K562 (cell line): Measurements from ENCODE around the gene GAA. TPM values are rescaled to one million over a fixed set of nuclear protein-coding genes. Genes with fewer than 3 reads are reported as not detected.

Source experiments
- CBFA2T2 ChIP-seq: fragments of 450-650 bp; conservative IDR thresholded peaks from 2 replicates; pipeline ENCODE4 v1.6.1; 2017; ENCODE audit warnings: mild to moderate bottlenecking
- CBFB ChIP-seq: sonication (generic); formaldehyde crosslinking; IDR thresholded peaks from 2 replicates; pipeline ENCODE4 v1.4.0; 2020; ENCODE audit warnings: mild to moderate bottlenecking, missing genetic modification reagents
- CBX2 ChIP-seq: fragments of 200-600 bp; sonication (generic); IDR thresholded peaks from one replicate; pipeline ENCODE4 v1.6.1; 2012; ENCODE audit warnings: mild to moderate bottlenecking, low read length, inconsistent platforms; ENCODE audit not compliant: insufficient read depth, poor library complexity, severe bottlenecking
- CEBPG ChIP-seq, 3 experiments: fragments of 200-800 bp in 1 of 3; sonication (Bioruptor generic) in 1 of 3; sonication (generic) in 1 of 3; formaldehyde crosslinking in 1 of 3; IDR thresholded peaks in 2 of 3; conservative IDR thresholded peaks in 1 of 3; 2 replicates each; pipeline versions ENCODE4 v1.6.1 to v1.8.0; 2016 to 2022; ENCODE audit warnings: missing compliant biosample characterization in 2 of 3, missing genetic modification characterization in 2 of 3, mild to moderate bottlenecking in 1 of 3, missing genetic modification reagents in 1 of 3
- CREM ChIP-seq: IDR thresholded peaks from 2 replicates; pipeline ENCODE4 v1.6.1; 2014; ENCODE audit warnings: antibody characterized with exemption, low read depth
- DPF2 ChIP-seq: fragments of 450-650 bp; IDR thresholded peaks from 2 replicates; pipeline ENCODE4 v1.6.1; 2016
- EWSR1 ChIP-seq: fragments of 450-650 bp; IDR thresholded peaks from 2 replicates; pipeline ENCODE4 v1.6.1; 2018; ENCODE audit warnings: borderline replicate concordance, mild to moderate bottlenecking, low read depth, moderate library complexity; ENCODE audit not compliant: partially characterized antibody
- EZH2 ChIP-seq: IDR thresholded peaks from 2 replicates; pipeline ENCODE4 v1.6.1; 2012; ENCODE audit warnings: low read depth, mild to moderate bottlenecking, inconsistent platforms, low read length, borderline replicate concordance
- GABPB1 ChIP-seq: sonication (generic); formaldehyde crosslinking; IDR thresholded peaks from 2 replicates; pipeline ENCODE4 v1.8.0; 2022; ENCODE audit warnings: mild to moderate bottlenecking, missing genetic modification reagents
- HSF4 ChIP-seq: fragments of 250-450 bp; sonication (Bioruptor Pico); IDR thresholded peaks from 2 replicates; pipeline ENCODE4 v2.1.2; 2022; ENCODE audit warnings: mild to moderate bottlenecking, moderate library complexity, borderline replicate concordance
- KDM1A ChIP-seq, 2 experiments: fragments of 450-650 bp; IDR thresholded peaks; 2 replicates each; pipeline ENCODE4 v1.6.1; 2016; ENCODE audit warnings: mild to moderate bottlenecking in 2 of 2
- LEF1 ChIP-seq: fragments of 450-650 bp; IDR thresholded peaks from 2 replicates; pipeline ENCODE4 v1.6.1; 2016; ENCODE audit warnings: mild to moderate bottlenecking
- MTF1 ChIP-seq: fragments of 250-450 bp; sonication (Bioruptor Pico); IDR thresholded peaks from 2 replicates; pipeline ENCODE4 v1.9.0; 2021; ENCODE audit warnings: moderate library complexity, mild to moderate bottlenecking, inconsistent platforms, borderline replicate concordance
- PHF20 ChIP-seq: fragments of 450-650 bp; IDR thresholded peaks from 2 replicates; pipeline ENCODE4 v1.6.1; 2018; ENCODE audit not compliant: partially characterized antibody
- POLR2A ChIP-seq: fragments of 450-650 bp; conservative IDR thresholded peaks from 2 replicates; pipeline ENCODE4 v1.6.1; 2016
- SAFB ChIP-seq: fragments of 200-400 bp; formaldehyde crosslinking; IDR thresholded peaks from 2 replicates; pipeline ENCODE4 v1.6.1; 2017; ENCODE audit warnings: low read depth, low read length, borderline replicate concordance
- SMARCC2 ChIP-seq: fragments of 450-650 bp; IDR thresholded peaks from 2 replicates; pipeline ENCODE4 v1.6.1; 2017; ENCODE audit warnings: antibody characterized with exemption, moderate library complexity, mild to moderate bottlenecking, low read depth
- STAG1 ChIP-seq: sonication (generic); formaldehyde crosslinking; IDR thresholded peaks from 2 replicates; pipeline ENCODE4 v1.5.0; 2020; ENCODE audit warnings: missing genetic modification reagents, borderline replicate concordance
- ZFP30 ChIP-seq: fragments of 250-450 bp; sonication (Bioruptor Pico); IDR thresholded peaks from 2 replicates; pipeline ENCODE4 v1.8.0; 2022; ENCODE audit warnings: moderate library complexity, mild to moderate bottlenecking, inconsistent platforms, borderline replicate concordance
- ZNF124 ChIP-seq: sonication (generic); formaldehyde crosslinking; IDR thresholded peaks from 2 replicates; pipeline ENCODE4 v1.8.1; 2022; ENCODE audit warnings: missing genetic modification reagents
- ZNF165 ChIP-seq: fragments of 250-450 bp; sonication (Bioruptor Pico); IDR thresholded peaks from 2 replicates; pipeline ENCODE4 v1.4.0; 2020; ENCODE audit warnings: borderline replicate concordance
- ZNF217 ChIP-seq: sonication (generic); formaldehyde crosslinking; IDR thresholded peaks from 2 replicates; pipeline ENCODE4 v1.8.0; 2022; ENCODE audit warnings: mild to moderate bottlenecking, missing genetic modification reagents
- ZNF384 ChIP-seq: IDR thresholded peaks from 2 replicates; pipeline ENCODE4 v1.6.1; 2012; ENCODE audit warnings: low read depth, low read length, improper control_type of control experiment
- polyA plus RNA-seq, 8 experiments: library from polyadenylated mRNA; depleted of rRNA in 4 of 8; stranded (reverse) in 5 of 8; unstranded in 3 of 8; fragments of >200 nt; fragmentation: Nextera tagmentation in 2 of 8; fragmentation: Illumina TruSeq in 1 of 8; extraction: Ambion mirVana in 2 of 8; extraction: Trizol in 1 of 8; gene quantifications; 2 replicates each; pipeline versions ENCODE4 v1.2.1 to v1.2.3, GENCODE V29; 2011 to 2014; ENCODE audit warnings: inconsistent platforms in 1 of 8, missing spikeins in 1 of 8
- total RNA-seq, 7 experiments: library from RNA; depleted of rRNA in 6 of 7; stranded (reverse); fragments of >200 nt in 6 of 7; fragmentation: Illumina TruSeq in 2 of 7; extraction: Trizol in 2 of 7; gene quantifications; 2 replicates each; pipeline versions ENCODE4 v1.2.1 to v1.2.3, GENCODE V29; 2011 to 2021; ENCODE audit warnings: low replicate concordance in 1 of 7
- TF ChIP-seq, protein P1 (sequence below): IDR thresholded peaks from 3 replicates; pipeline ENCODE4 v1.6.1; 2011; ENCODE audit warnings: borderline replicate concordance, mild to moderate bottlenecking, moderate library complexity; ENCODE audit not compliant: insufficient read length; ENCODE audit errors: extremely low read depth
- TF ChIP-seq, protein P2 (sequence below): fragments of 250-450 bp; sonication (Bioruptor Pico); IDR thresholded peaks from 2 replicates; pipeline ENCODE4 v1.5.0; 2022; ENCODE audit warnings: mild to moderate bottlenecking

Gene GAA
- total and polyA plus RNA-seq, 9 of the 15 experiments (the other 6 are each of a cell fraction or from before 2014, with no cell fraction given): 0.15 to 6.4 (median 1.7) TPM

DNA sequence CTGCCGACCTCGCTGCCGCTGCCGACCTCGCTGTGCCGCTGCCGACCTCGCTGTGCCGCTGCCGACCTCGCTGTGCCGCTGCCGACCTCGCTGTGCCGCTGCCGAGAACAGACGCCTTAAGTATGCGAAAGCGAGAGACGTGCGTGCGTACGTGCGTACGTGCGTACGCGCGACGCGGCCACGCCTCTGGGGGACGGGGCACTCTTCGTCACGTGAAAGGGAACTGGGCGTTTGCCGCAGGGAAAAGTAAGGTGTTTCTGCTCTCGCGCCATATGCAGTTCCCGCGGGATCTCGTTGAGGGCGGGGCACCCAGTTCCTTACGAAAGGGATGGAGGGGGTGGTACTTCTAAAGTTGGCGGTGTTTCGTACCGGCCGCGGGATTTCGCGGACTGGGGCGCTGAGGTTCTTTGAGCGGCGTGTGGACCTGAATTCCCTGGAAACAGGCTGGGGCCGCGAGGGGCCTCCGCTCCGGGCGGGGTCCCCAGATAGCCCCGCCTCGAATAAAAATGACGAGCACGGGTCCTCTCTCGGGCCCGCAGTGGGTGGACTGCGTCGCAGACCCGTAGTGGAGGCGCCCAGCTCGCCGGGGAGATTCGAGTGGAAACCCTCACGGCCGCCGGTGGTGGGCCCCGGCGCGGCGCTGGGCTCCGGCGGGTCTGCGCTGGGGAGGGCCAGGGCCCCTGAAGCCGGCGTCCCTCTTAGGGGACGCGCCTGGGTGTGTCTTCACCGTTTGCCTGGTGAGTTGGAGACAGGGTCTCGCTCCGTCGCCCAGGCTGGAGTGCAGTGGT lies 45.8 kb downstream of the GAA start, which contains the start of gene EIF4A3 (continued):
- TF ChIP-seq, protein P1, sequence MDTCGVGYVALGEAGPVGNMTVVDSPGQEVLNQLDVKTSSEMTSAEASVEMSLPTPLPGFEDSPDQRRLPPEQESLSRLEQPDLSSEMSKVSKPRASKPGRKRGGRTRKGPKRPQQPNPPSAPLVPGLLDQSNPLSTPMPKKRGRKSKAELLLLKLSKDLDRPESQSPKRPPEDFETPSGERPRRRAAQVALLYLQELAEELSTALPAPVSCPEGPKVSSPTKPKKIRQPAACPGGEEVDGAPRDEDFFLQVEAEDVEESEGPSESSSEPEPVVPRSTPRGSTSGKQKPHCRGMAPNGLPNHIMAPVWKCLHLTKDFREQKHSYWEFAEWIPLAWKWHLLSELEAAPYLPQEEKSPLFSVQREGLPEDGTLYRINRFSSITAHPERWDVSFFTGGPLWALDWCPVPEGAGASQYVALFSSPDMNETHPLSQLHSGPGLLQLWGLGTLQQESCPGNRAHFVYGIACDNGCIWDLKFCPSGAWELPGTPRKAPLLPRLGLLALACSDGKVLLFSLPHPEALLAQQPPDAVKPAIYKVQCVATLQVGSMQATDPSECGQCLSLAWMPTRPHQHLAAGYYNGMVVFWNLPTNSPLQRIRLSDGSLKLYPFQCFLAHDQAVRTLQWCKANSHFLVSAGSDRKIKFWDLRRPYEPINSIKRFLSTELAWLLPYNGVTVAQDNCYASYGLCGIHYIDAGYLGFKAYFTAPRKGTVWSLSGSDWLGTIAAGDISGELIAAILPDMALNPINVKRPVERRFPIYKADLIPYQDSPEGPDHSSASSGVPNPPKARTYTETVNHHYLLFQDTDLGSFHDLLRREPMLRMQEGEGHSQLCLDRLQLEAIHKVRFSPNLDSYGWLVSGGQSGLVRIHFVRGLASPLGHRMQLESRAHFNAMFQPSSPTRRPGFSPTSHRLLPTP: no peak
- TF ChIP-seq ZNF217 (CRISPR knock-in tag) (no peak), EZH2 (no peak), MTF1 (CRISPR knock-in tag) (no peak), CREM (peak; percentile 96), STAG1 (no peak), SMARCC2 (peak; percentile 19; the same call in 1 of the 2 replicates), HSF4 (CRISPR knock-in tag) (no peak), ZNF165 (CRISPR knock-in tag) (no peak), ZNF384 (no peak), CEBPG (CRISPR knock-in tag; IDR thresholded peaks at IDR 0.05) (no peak), CEBPG (tag; conservative IDR thresholded peaks at IDR 0.05 in 1 of 2, IDR thresholded peaks at IDR 0.05 in 1 of 2) (no peak), ZFP30 (CRISPR knock-in tag) (no peak), EWSR1 (no peak), CBFB (CRISPR knock-in tag) (no peak), ZNF124 (CRISPR knock-in tag) (no peak), LEF1 (no peak), PHF20 (peak; percentile 13), SAFB (no peak), CBFA2T2 (peak; percentile 17; the same call in 1 of the 2 replicates), DPF2 (no peak), GABPB1 (CRISPR knock-in tag) (no peak; the same call in 1 of the 2 replicates), POLR2A (peak; percentile 91), KDM1A (IDR thresholded peaks at IDR 0.05) (no peak), CBX2 (no peak)
- TF ChIP-seq, protein P2, sequence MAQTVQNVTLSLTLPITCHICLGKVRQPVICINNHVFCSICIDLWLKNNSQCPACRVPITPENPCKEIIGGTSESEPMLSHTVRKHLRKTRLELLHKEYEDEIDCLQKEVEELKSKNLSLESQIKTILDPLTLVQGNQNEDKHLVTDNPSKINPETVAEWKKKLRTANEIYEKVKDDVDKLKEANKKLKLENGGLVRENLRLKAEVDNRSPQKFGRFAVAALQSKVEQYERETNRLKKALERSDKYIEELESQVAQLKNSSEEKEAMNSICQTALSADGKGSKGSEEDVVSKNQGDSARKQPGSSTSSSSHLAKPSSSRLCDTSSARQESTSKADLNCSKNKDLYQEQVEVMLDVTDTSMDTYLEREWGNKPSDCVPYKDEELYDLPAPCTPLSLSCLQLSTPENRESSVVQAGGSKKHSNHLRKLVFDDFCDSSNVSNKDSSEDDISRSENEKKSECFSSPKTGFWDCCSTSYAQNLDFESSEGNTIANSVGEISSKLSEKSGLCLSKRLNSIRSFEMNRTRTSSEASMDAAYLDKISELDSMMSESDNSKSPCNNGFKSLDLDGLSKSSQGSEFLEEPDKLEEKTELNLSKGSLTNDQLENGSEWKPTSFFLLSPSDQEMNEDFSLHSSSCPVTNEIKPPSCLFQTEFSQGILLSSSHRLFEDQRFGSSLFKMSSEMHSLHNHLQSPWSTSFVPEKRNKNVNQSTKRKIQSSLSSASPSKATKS: no peak
